K562 (cell line): ENCODE data around the gene LYSMD4. TPM values are rescaled to one million over a fixed set of nuclear protein-coding genes. Genes with fewer than 3 reads are reported as not detected.

Source experiments
- polyA plus RNA-seq, 8 experiments: library from polyadenylated mRNA; depleted of rRNA in 4 of 8; stranded (reverse) in 5 of 8; unstranded in 3 of 8; fragments of >200 nt; fragmentation: Nextera tagmentation in 2 of 8; fragmentation: Illumina TruSeq in 1 of 8; extraction: Ambion mirVana in 2 of 8; extraction: Trizol in 1 of 8; gene quantifications; 2 replicates each; pipeline versions ENCODE4 v1.2.1 to v1.2.3, GENCODE V29; 2011 to 2014; ENCODE audit warnings: inconsistent platforms in 1 of 8, missing spikeins in 1 of 8
- small RNA-seq: library from RNA; depleted of rRNA; stranded (forward); fragments of <200 nt; gene quantifications from one replicate; pipeline ENCODE3, GENCODE V24; 2014
- total RNA-seq, 7 experiments: library from RNA; depleted of rRNA in 6 of 7; stranded (reverse); fragments of >200 nt in 6 of 7; fragmentation: Illumina TruSeq in 2 of 7; extraction: Trizol in 2 of 7; gene quantifications; 2 replicates each; pipeline versions ENCODE4 v1.2.1 to v1.2.3, GENCODE V29; 2011 to 2021; ENCODE audit warnings: low replicate concordance in 1 of 7

Gene LYSMD4
- total and polyA plus RNA-seq, 9 of the 15 experiments (the other 6 are each of a cell fraction or from before 2014, with no cell fraction given), result 0.46 to 3.1 (median 2.0) TPM

Small RNAs within 50 kb of the gene (small RNA-seq; reads per million reads assigned to genes)
- not detected for gene RF00019

Other genes with a start within 250 kb of the LYSMD4 start
- 7.7 and 7.8 TPM in 2 replicates for gene MEF2A, start 167.5 kb downstream of the LYSMD4 start, total RNA-seq (2014; rRNA removed)
- 10.6 and 10.7 TPM in 2 replicates for gene MEF2A, start 167.5 kb downstream of the LYSMD4 start, total RNA-seq (2014; rRNA removed; fragmentation: Illumina TruSeq; extraction: Trizol)
- 7.6 and 8.3 TPM in 2 replicates for gene MEF2A, start 167.5 kb downstream of the LYSMD4 start, total RNA-seq (2015; rRNA removed; fragmentation: Illumina TruSeq; extraction: Trizol)
- 9.6 and 10.9 TPM in 2 replicates for gene MEF2A, start 167.5 kb downstream of the LYSMD4 start, total RNA-seq (2021)
- gene MEF2A, start 167.5 kb downstream of the LYSMD4 start, polyA plus RNA-seq (2011; rRNA removed), result 8.8 and 9.7 TPM in 2 replicates
- 8.7 and 9.1 TPM in 2 replicates for gene MEF2A, start 167.5 kb downstream of the LYSMD4 start, polyA plus RNA-seq (2014; fragmentation: Illumina TruSeq; extraction: Trizol)
- gene MEF2A, start 167.5 kb downstream of the LYSMD4 start, polyA plus RNA-seq (2014; fragmentation: Nextera tagmentation; extraction: Ambion mirVana), result 1 to 10 TPM; 1.6 to 2.1 TPM
- 7.6 and 18.7 TPM in 2 replicates for gene MEF2A, start 167.5 kb downstream of the LYSMD4 start, polyA plus RNA-seq (2014; rRNA removed)